B cell (primary cell): ENCODE measurements around the gene SLC22A2.

Experiments
- EZH2 ChIP-seq: IDR thresholded peaks from 2 replicates; pipeline ENCODE4 v1.6.1; 2012; ENCODE audit warnings: borderline replicate concordance, low read depth, mild to moderate bottlenecking, moderate library complexity, low read length; ENCODE audit not compliant: insufficient read depth, poor library complexity, severe bottlenecking
- TF ChIP-seq, protein P1 (sequence below): fragments of 200-600 bp; IDR thresholded peaks from one replicate; pipeline ENCODE4 v1.8.0; 2022; ENCODE audit warnings: antibody characterized with exemption, mild to moderate bottlenecking

DNA sequence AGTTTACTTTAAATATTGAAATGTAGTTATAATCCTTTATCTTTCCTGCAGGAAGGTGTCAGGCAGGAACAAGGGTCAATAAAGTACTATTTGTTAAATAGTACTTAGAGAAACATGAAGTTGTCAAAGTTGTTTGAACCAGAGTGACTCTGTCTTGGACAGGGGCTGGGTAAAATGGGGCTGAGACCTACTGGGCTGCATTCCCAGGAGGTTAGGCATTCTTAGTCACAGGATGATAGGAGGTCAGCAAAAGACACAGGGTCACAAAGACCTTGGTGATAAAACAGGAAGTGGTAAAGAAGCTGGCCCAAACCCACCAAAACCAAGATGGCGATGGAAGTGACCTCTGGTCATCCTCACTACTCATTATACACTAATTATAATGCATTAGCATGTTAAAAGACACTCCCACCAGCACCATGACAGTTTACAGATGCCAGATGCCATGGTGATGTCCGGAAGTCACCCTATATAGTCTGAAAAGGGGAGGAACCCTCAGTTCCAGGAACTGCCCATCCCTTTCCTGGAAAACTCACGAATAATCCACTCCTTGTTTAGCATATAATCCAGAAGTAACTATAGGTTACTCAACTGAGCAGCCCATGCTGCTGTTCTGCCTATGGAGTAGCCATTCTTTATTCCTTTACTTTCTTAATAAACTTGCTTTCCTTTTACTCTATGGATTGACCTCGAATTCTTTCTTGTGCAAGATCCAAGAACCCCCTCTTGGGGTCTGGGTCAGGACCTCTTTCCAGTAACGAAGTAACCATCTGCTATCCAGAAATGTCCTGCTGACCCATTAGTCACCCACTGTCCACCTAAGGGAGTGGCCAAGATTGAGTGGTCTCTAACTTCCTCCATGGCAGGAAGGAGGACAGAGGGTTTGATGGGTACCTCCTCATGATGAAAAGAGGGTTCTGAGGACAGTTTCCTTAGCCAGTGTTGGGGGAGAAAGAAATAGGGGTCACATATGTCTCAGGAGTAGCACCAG is 19.6 kb downstream of the SLC22A2 start:
- TF ChIP-seq, protein P1, sequence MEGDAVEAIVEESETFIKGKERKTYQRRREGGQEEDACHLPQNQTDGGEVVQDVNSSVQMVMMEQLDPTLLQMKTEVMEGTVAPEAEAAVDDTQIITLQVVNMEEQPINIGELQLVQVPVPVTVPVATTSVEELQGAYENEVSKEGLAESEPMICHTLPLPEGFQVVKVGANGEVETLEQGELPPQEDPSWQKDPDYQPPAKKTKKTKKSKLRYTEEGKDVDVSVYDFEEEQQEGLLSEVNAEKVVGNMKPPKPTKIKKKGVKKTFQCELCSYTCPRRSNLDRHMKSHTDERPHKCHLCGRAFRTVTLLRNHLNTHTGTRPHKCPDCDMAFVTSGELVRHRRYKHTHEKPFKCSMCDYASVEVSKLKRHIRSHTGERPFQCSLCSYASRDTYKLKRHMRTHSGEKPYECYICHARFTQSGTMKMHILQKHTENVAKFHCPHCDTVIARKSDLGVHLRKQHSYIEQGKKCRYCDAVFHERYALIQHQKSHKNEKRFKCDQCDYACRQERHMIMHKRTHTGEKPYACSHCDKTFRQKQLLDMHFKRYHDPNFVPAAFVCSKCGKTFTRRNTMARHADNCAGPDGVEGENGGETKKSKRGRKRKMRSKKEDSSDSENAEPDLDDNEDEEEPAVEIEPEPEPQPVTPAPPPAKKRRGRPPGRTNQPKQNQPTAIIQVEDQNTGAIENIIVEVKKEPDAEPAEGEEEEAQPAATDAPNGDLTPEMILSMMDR, result no peak
- no peak for TF ChIP-seq EZH2
